ENCODE results near the gene C1orf185. TPM values are rescaled to one million over a fixed set of nuclear protein-coding genes. Genes with fewer than 3 reads are reported as not detected.

C1orf185 gene
- not detected in 2 replicates for total RNA-seq (2014; rRNA removed; shearing (Covaris generic); ENCODE audit: low replicate concordance)

DNA sequence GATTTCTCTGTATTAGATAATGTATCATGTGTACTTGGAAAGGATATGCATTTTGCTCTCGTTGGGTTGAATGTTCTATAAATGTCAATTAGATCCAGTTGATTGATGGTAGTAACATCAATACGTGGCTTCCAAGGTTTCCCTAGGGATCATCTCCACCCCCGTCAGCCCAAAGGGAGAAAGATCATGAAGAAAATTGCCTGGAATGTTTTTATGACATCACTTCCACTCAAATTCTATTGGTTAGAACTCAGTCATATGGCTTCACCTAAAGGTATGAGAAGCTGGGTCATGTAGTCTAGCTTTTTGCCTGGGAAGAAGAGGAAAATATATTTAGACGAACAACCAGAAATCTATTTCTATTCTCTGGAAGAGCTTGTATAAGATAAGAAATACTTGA, at the start of gene C1orf185:
Gene C1orf185, plus strand, starts transcription at position 253 of the 400 bp plus-strand sequence. Its CDS starts 6 bp downstream, at position 259.
- no peak for DNase-seq
- Histone ChIP-seq H3K27ac (ENCODE audit: low read length) (no peak within 1 kb of the TSS), H4K20me1 (ENCODE audit: insufficient read depth, low read depth, low read length) (no peaks in the 10 kb centered on the region), H3K4me3 (ENCODE audit: low read length) (no peak within 1 kb of the TSS), H3K4me1 (ENCODE audit: low read length) (no peaks in the 10 kb centered on the region), H3K9me2 (replicated peaks; ENCODE audit: insufficient read depth, low read length) (no peaks in the 10 kb centered on the region), H2AFZ (ENCODE audit: low read length) (no peak within 1 kb of the TSS), H3K79me2 (ENCODE audit: low read length) (no peaks in the 10 kb centered on the region), H3K9ac (ENCODE audit: low read length) (no peak within 1 kb of the TSS), H3K36me3 (ENCODE audit: insufficient read depth, low read length) (no peaks in the 10 kb centered on the region), H3K27me3 (ENCODE audit: low read length) (no peaks in the 10 kb centered on the region), H3K9me3 (ENCODE audit: low read length) (no peaks in the 10 kb centered on the region), H3K4me2 (ENCODE audit: low read depth, low read length, poor library complexity, severe bottlenecking) (no peak within 1 kb of the TSS)

DNA sequence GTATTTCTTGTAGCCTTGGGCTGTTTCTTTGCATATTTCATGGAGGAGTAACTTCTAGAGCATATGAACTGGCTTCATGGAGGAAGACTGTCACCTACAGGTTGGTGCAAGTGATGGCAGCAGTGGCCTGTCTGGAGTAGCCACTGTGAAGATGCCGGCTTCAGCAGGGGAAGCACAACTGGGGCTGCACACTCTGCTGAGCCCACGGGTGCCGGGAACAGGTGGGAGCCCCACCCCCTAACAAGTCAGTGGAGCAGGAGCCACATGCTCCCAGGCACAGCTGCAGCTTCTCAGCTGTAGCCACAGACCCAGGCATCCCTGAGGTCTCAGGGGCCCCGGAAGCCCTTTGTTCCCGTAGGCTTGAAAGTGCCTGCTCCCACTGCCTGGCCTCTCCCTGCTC, 43.2 kb upstream of the C1orf185 start:
- no peak overlapping the region for H3K27ac ChIP-seq (ENCODE audit: low read length)
- H3K4me1 ChIP-seq (ENCODE audit: low read length) = peaks cover 8% of the 10 kb centered on the region
- H3K9me2 ChIP-seq (replicated peaks; ENCODE audit: insufficient read depth, low read length) = no peaks in the 10 kb centered on the region
- no peaks in the 10 kb centered on the region for H3K79me2 ChIP-seq (ENCODE audit: low read length)
- DNase-seq = peak; percentile 84
- no peaks in the 10 kb centered on the region; the same call in 1 of the 2 replicates for H3K9me3 ChIP-seq (ENCODE audit: low read length)
- H3K9ac ChIP-seq (ENCODE audit: low read length) = no peak overlapping the region
- no peaks in the 10 kb centered on the region for H4K20me1 ChIP-seq (ENCODE audit: insufficient read depth, low read depth, low read length)
- H3K36me3 ChIP-seq (ENCODE audit: insufficient read depth, low read length) = no peaks in the 10 kb centered on the region
- H3K27me3 ChIP-seq (ENCODE audit: low read length) = no peaks in the 10 kb centered on the region
- H3K4me3 ChIP-seq (ENCODE audit: low read length) = no peak overlapping the region
- H2AFZ ChIP-seq (ENCODE audit: low read length) = no peak overlapping the region
- H3K4me2 ChIP-seq (ENCODE audit: low read depth, low read length, poor library complexity, severe bottlenecking) = no peak overlapping the region

DNA sequence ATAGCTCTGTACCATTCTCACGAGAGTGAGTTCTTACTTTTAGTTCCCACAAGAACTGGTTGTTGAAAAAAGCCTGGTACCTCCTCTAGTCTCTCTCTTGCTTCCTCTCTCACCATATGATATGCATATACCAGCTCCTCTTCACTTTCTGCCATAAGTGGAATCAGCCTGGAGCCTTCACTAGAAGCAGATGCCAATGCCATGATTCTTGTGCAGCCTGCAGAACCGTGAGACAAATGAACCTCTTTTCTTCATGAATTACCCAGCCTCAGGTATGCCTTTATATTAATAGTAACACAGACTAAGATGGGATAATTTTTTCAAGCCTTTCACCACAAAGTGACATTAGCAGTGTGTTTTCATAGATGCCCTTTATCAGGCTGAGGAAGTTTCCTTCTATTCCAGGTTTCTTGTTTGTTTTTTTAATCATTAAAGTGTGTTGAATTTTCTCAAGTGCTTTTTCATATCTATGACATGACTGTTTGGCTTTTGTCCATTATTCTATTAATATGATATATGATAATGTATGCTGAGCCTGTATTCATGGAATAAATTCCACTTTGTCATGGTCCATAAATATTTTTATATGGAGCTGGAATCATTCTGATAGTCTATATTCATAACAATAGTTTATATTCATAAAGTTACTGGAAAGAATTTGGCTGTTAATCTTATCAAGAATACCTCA, 40.7 kb upstream of the C1orf185 start:
- H3K9me3 ChIP-seq (ENCODE audit: low read length) = no peaks in the 10 kb centered on the region; the same call in 1 of the 2 replicates
- no peak overlapping the region; the same call in 1 of the 2 replicates for H2AFZ ChIP-seq (ENCODE audit: low read length)
- DNase-seq = no peak
- H3K9ac ChIP-seq (ENCODE audit: low read length) = no peak overlapping the region
- H3K4me3 ChIP-seq (ENCODE audit: low read length) = no peak overlapping the region
- no peaks in the 10 kb centered on the region for H3K9me2 ChIP-seq (replicated peaks; ENCODE audit: insufficient read depth, low read length)
- H3K4me1 ChIP-seq (ENCODE audit: low read length) = peaks cover 8% of the 10 kb centered on the region
- H3K4me2 ChIP-seq (ENCODE audit: low read depth, low read length, poor library complexity, severe bottlenecking) = no peak overlapping the region
- H4K20me1 ChIP-seq (ENCODE audit: insufficient read depth, low read depth, low read length) = no peaks in the 10 kb centered on the region
- H3K79me2 ChIP-seq (ENCODE audit: low read length) = no peaks in the 10 kb centered on the region
- no peaks in the 10 kb centered on the region for H3K36me3 ChIP-seq (ENCODE audit: insufficient read depth, low read length)
- no peaks in the 10 kb centered on the region for H3K27me3 ChIP-seq (ENCODE audit: low read length)
- H3K27ac ChIP-seq (ENCODE audit: low read length) = no peak overlapping the region

DNA sequence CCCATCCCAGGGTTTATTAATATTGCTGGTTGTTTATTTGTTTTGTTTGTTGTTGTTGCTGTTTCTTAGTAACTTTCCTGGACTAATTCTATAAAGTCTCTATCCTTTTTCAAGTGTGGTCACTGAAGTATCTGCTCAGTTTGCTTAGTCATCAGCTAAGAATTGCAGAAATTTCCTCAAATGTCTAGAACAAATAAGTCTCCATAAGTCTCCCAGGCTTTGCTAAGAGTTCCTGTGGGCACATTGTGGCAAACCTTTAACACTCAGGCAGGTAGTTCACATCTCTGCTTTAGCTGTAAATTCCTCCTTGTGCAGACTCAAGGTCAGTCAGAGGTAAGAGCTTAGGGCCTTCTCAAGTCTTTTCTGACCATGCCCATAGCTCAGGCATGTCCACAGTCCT, 38.9 kb upstream of the C1orf185 start:
- H3K4me1 ChIP-seq (ENCODE audit: low read length) = peaks cover 8% of the 10 kb centered on the region
- no peaks in the 10 kb centered on the region for H3K9me3 ChIP-seq (ENCODE audit: low read length)
- DNase-seq = no peak
- no peak overlapping the region for H3K9ac ChIP-seq (ENCODE audit: low read length)
- no peak overlapping the region for H3K4me2 ChIP-seq (ENCODE audit: low read depth, low read length, poor library complexity, severe bottlenecking)
- no peaks in the 10 kb centered on the region for H3K36me3 ChIP-seq (ENCODE audit: insufficient read depth, low read length)
- no peak overlapping the region for H3K27ac ChIP-seq (ENCODE audit: low read length)
- no peaks in the 10 kb centered on the region for H4K20me1 ChIP-seq (ENCODE audit: insufficient read depth, low read depth, low read length)
- H2AFZ ChIP-seq (ENCODE audit: low read length) = no peak overlapping the region
- H3K79me2 ChIP-seq (ENCODE audit: low read length) = no peaks in the 10 kb centered on the region
- no peaks in the 10 kb centered on the region for H3K27me3 ChIP-seq (ENCODE audit: low read length)
- no peak overlapping the region for H3K4me3 ChIP-seq (ENCODE audit: low read length)
- no peaks in the 10 kb centered on the region for H3K9me2 ChIP-seq (replicated peaks; ENCODE audit: insufficient read depth, low read length)

DNA sequence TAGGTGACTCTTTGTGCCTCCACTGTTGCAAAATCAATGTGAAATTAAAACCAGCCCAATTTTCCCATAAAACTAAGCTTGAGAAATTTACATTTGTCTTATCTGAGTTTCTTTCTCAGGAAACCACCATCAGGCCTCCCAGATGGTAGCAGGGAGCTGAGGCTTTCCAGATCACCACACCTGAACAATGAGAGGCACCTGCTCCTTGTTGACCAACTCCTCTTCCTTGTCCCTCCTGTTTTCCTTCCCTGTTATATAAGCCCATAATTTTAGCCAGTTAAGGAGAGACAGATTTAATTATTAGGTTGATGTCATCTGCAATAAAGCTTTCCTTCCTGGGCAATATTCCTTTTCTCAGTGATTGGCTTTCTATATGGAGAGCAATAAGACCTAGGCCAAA, 32.0 kb upstream of the C1orf185 start:
- Histone ChIP-seq H3K4me3 (ENCODE audit: low read length) (no peak overlapping the region), H3K4me2 (ENCODE audit: low read depth, low read length, poor library complexity, severe bottlenecking) (no peak overlapping the region), H3K27me3 (ENCODE audit: low read length) (no peaks in the 10 kb centered on the region), H3K9me2 (replicated peaks; ENCODE audit: insufficient read depth, low read length) (no peaks in the 10 kb centered on the region), H3K36me3 (ENCODE audit: insufficient read depth, low read length) (no peaks in the 10 kb centered on the region), H3K27ac (ENCODE audit: low read length) (no peak overlapping the region), H3K9me3 (ENCODE audit: low read length) (no peaks in the 10 kb centered on the region), H3K79me2 (ENCODE audit: low read length) (no peaks in the 10 kb centered on the region), H2AFZ (ENCODE audit: low read length) (no peak overlapping the region), H4K20me1 (ENCODE audit: insufficient read depth, low read depth, low read length) (no peaks in the 10 kb centered on the region), H3K9ac (ENCODE audit: low read length) (no peak overlapping the region), H3K4me1 (ENCODE audit: low read length) (no peaks in the 10 kb centered on the region)
- DNase-seq = no peak

DNA sequence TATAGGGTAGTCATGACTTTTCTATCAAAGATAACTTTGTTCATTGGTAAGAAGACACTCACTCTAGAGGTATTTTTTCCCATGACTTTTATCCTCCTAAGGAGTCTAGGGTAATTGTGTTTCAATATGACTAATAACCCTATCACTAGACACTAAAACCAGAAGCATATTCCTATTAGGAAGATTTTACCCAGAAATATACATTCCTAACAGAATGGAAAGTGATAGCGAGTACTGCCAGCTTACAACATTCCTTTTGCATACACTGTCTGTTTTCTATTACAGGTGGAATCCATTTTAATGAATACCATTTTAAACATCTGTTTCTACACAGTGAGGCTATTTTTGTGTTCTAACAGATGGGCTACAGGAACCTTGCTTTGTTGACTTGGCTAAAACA, 31.4 kb upstream of the C1orf185 start:
- Histone ChIP-seq H3K9me2 (replicated peaks; ENCODE audit: insufficient read depth, low read length) (no peaks in the 10 kb centered on the region), H3K36me3 (ENCODE audit: insufficient read depth, low read length) (no peaks in the 10 kb centered on the region), H3K4me1 (ENCODE audit: low read length) (no peaks in the 10 kb centered on the region), H3K9ac (ENCODE audit: low read length) (no peak overlapping the region), H2AFZ (ENCODE audit: low read length) (no peak overlapping the region), H3K27me3 (ENCODE audit: low read length) (no peaks in the 10 kb centered on the region), H3K4me2 (ENCODE audit: low read depth, low read length, poor library complexity, severe bottlenecking) (no peak overlapping the region), H3K27ac (ENCODE audit: low read length) (no peak overlapping the region), H4K20me1 (ENCODE audit: insufficient read depth, low read depth, low read length) (no peaks in the 10 kb centered on the region), H3K4me3 (ENCODE audit: low read length) (no peak overlapping the region), H3K9me3 (ENCODE audit: low read length) (no peaks in the 10 kb centered on the region), H3K79me2 (ENCODE audit: low read length) (no peaks in the 10 kb centered on the region)
- no peak for DNase-seq

DNA sequence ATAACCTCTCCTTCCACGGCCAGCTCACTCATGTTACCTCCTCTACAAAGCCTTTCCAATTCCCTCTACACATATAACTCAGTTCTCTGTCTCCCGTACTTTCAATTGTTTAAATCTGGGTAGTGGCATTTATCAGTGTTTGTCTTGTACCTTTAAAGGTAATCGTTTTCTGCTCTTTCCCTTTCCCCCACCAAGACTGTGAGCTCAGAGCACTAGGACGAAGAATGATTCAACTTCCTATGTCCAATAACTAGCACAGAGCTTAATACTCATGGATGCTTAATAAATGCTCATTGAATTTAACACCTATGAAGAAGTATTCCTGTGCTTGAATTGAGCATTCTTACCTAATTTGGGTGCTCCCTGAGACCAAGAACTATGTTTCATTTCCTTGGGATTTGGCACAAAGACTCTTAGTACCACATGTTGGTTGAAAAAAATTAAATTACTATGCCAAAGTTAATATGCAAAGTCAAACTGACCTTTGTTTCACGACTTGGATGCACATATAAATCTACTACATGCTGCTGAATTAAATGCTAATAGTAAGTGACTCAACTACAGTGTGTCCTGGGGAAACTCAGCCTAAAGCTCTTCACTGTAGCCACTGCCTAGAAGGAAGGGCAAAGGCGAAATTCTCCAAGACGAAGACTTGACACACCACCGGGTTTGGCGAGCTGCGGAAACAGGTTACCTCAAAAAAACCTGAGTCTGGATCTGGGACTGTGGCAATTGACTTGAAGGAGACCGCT, 30.6 kb upstream of the C1orf185 start:
- no peak overlapping the region for H3K4me3 ChIP-seq (ENCODE audit: low read length)
- no peaks in the 10 kb centered on the region for H3K4me1 ChIP-seq (ENCODE audit: low read length)
- H3K27me3 ChIP-seq (ENCODE audit: low read length) = no peaks in the 10 kb centered on the region
- no peak overlapping the region for H3K27ac ChIP-seq (ENCODE audit: low read length)
- H4K20me1 ChIP-seq (ENCODE audit: insufficient read depth, low read depth, low read length) = no peaks in the 10 kb centered on the region
- no peak for DNase-seq
- H3K9me3 ChIP-seq (ENCODE audit: low read length) = no peaks in the 10 kb centered on the region
- H3K4me2 ChIP-seq (ENCODE audit: low read depth, low read length, poor library complexity, severe bottlenecking) = no peak overlapping the region
- H3K9me2 ChIP-seq (replicated peaks; ENCODE audit: insufficient read depth, low read length) = no peaks in the 10 kb centered on the region
- no peaks in the 10 kb centered on the region for H3K79me2 ChIP-seq (ENCODE audit: low read length)
- no peaks in the 10 kb centered on the region for H3K36me3 ChIP-seq (ENCODE audit: insufficient read depth, low read length)
- no peak overlapping the region for H2AFZ ChIP-seq (ENCODE audit: low read length)
- no peak overlapping the region for H3K9ac ChIP-seq (ENCODE audit: low read length)

DNA sequence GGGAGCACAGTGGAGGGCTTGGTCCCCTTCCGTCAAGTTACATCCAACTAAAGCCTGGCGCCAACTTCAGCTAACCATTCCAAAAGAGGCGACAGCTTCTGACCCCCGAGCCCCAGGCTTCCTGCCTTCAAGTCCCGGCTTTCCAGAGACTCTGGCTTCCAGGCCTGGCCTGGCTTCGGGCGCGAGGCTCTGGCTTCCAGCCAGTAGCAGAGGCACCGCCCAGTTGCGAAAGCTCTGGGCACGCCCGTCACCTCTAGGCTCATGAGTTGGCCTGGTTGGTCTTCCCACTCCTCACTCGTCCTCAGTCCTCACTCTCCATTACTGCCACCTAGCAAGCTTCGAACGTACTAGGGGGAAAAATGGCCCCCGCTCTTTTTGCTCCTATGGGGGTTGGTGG, 30.0 kb upstream of the C1orf185 start:
- H3K4me2 ChIP-seq (ENCODE audit: low read depth, low read length, poor library complexity, severe bottlenecking) = no peak overlapping the region
- DNase-seq = no peak
- no peaks in the 10 kb centered on the region for H3K27me3 ChIP-seq (ENCODE audit: low read length)
- H3K4me1 ChIP-seq (ENCODE audit: low read length) = no peaks in the 10 kb centered on the region
- no peaks in the 10 kb centered on the region for H3K79me2 ChIP-seq (ENCODE audit: low read length)
- H3K36me3 ChIP-seq (ENCODE audit: insufficient read depth, low read length) = no peaks in the 10 kb centered on the region
- H3K9me3 ChIP-seq (ENCODE audit: low read length) = no peaks in the 10 kb centered on the region
- H3K9me2 ChIP-seq (replicated peaks; ENCODE audit: insufficient read depth, low read length) = no peaks in the 10 kb centered on the region
- H4K20me1 ChIP-seq (ENCODE audit: insufficient read depth, low read depth, low read length) = no peaks in the 10 kb centered on the region
- H3K27ac ChIP-seq (ENCODE audit: low read length) = no peak overlapping the region
- H2AFZ ChIP-seq (ENCODE audit: low read length) = no peak overlapping the region
- no peak overlapping the region for H3K9ac ChIP-seq (ENCODE audit: low read length)
- no peak overlapping the region for H3K4me3 ChIP-seq (ENCODE audit: low read length)

Measured in Karpas-422 (cell line).